Esophagus squamous epithelium (tissue), 5 donors: ENCODE data around the gene SAMD3. TPM values are rescaled to one million over a fixed set of nuclear protein-coding genes. Genes with fewer than 3 reads are reported as not detected.

Source experiments
- DNase-seq: peaks from one replicate; lab custom pipeline; 2025; lab: John Stamatoyannopoulos, UW
- H3K27ac ChIP-seq, 4 donors: fragments of 200-600 bp; sonication (generic); one replicate each; pipeline ENCODE4 v1.5.1; 2016 to 2019; ENCODE audit warnings: mild to moderate bottlenecking in 1 of 4
- H3K27me3 ChIP-seq, 4 donors: fragments of 200-600 bp; sonication (generic); 1 replicate in 3 of 4; 2 replicates in 1 of 4; pipeline versions ENCODE4 v1.5.1 to v1.6.0; 2017 to 2021; ENCODE audit warnings: antibody characterized with exemption in 1 of 4
- H3K36me3 ChIP-seq, 3 donors: fragments of 200-600 bp; sonication (generic); one replicate each; pipeline ENCODE4 v1.5.1; 2016 to 2019
- H3K4me1 ChIP-seq, 3 donors: fragments of 200-600 bp; sonication (generic); one replicate each; pipeline ENCODE4 v1.5.1; 2017 to 2019
- H3K4me3 ChIP-seq, 4 donors: fragments of 200-600 bp; sonication (generic); 1 replicate in 3 of 4; 2 replicates in 1 of 4; pipeline ENCODE4 v1.5.1; 2016 to 2019; ENCODE audit warnings: mild to moderate bottlenecking in 2 of 4, moderate library complexity in 1 of 4
- H3K9me3 ChIP-seq, 3 donors: fragments of 200-600 bp; sonication (generic); one replicate each; pipeline ENCODE4 v1.5.1; 2016 to 2019
- CTCF ChIP-seq, 6 experiments: fragments of 450-650 bp in 4 of 6; fragments of 200-600 bp in 2 of 6; sonication (generic) in 2 of 6; IDR thresholded peaks; one replicate each; pipeline ENCODE4 v1.5.1; 2016 to 2019; ENCODE audit warnings: antibody characterized with exemption in 6 of 6, mild to moderate bottlenecking in 4 of 6, moderate library complexity in 4 of 6
- POLR2A ChIP-seq, 4 donors: fragments of 450-650 bp; IDR thresholded peaks; one replicate each; pipeline ENCODE4 v1.6.1; 2017; ENCODE audit warnings: antibody characterized with exemption in 4 of 4, mild to moderate bottlenecking in 4 of 4, moderate library complexity in 3 of 4
- WGBS, 2 donors: methylation state at CpG; one replicate each; pipeline ENCODE4 v1.1.5; 2018; 5-methylcytosine and 5-hydroxymethylcytosine counted together
- intact Hi-C: fragments of 100-400 bp; cut with DNase I; formaldehyde crosslinking; loops from one replicate; pipeline ENCODE4 v1.15.0; 2022
- total RNA-seq, 4 donors: library from RNA; depleted of rRNA; stranded (reverse); fragments of >200 nt; gene quantifications; one replicate each; pipeline ENCODE4 v1.1.0, GENCODE V29; 2016
- donor health status: DM: yes; HTN: yes; CAD: no.

Gene SAMD3
- total RNA-seq, 4 donors from 2014 or later: 0.12 to 3.8 (median 0.67) TPM

- peaks cover 0 to 3% (median 0%) of the 10 kb centered on the region in 3 donors for H3K4me1 ChIP-seq
- no peak overlapping the region for H3K27ac ChIP-seq
- no peak for TF ChIP-seq POLR2A (IDR thresholded peaks at IDR 0.05)
- TF ChIP-seq CTCF (IDR thresholded peaks at IDR 0.05): no peak
- WGBS, 2 donors: 78 to 83% methylated on average over 8 of the region's 8 CpGs
- H3K27me3 ChIP-seq: no peaks in the 10 kb centered on the region
- no peaks in the 10 kb centered on the region for H3K36me3 ChIP-seq
- DNase-seq: no peak
- no peak overlapping the region for H3K4me3 ChIP-seq
- no peaks in the 10 kb centered on the region for H3K9me3 ChIP-seq
- intact Hi-C loops: no loop called here
These were observed 33.0 kb downstream of the SAMD3 start for GRCh38 chr6:130189531-130190397.

DNA sequence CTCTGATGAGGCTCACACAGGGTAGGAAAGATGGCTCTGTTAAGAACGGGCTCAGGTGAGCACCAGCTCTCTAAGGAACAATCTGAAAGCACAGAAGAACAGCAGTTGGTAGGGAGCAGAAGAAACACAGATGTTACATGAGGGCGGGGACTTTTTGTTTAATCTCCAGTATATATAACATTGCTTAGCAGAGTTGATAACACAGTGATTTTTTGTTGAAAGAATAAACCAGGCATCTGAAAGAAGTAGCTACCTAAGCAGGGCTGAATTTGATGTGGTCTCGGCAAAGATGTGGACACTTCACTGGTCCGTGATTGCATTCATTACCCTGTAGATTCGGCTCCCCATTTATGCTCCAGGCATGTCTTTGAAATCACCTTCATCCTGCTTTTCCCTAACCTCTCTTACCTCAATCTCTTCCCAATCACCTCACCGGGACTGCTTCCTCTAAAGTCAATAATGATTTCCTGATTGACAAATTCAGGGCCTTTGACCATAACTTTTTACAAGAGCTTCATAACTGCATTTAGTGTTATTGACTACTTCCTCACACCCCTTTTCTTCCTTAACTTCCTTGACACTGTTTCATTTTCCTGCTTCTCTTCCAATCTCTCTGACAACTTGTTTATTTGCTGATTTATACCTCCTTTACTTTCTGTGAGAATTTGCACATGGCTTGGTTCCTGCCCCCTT lies 34.4 kb downstream of the SAMD3 start:
- no peaks in the 10 kb centered on the region for H3K36me3 ChIP-seq
- H3K4me1 ChIP-seq: peaks cover 0 to 3% (median 0%) of the 10 kb centered on the region in 3 donors
- H3K9me3 ChIP-seq: no peaks in the 10 kb centered on the region
- H3K4me3 ChIP-seq: no peak overlapping the region
- WGBS, 2 donors: 84 to 86% methylated on average over 6 of the region's 6 CpGs
- no peak overlapping the region for H3K27ac ChIP-seq
- no peak for DNase-seq
- no peak for TF ChIP-seq CTCF (IDR thresholded peaks at IDR 0.05)
- TF ChIP-seq POLR2A (IDR thresholded peaks at IDR 0.05): no peak
- intact Hi-C loops: no loop called here
- no peaks in the 10 kb centered on the region for H3K27me3 ChIP-seq

DNA sequence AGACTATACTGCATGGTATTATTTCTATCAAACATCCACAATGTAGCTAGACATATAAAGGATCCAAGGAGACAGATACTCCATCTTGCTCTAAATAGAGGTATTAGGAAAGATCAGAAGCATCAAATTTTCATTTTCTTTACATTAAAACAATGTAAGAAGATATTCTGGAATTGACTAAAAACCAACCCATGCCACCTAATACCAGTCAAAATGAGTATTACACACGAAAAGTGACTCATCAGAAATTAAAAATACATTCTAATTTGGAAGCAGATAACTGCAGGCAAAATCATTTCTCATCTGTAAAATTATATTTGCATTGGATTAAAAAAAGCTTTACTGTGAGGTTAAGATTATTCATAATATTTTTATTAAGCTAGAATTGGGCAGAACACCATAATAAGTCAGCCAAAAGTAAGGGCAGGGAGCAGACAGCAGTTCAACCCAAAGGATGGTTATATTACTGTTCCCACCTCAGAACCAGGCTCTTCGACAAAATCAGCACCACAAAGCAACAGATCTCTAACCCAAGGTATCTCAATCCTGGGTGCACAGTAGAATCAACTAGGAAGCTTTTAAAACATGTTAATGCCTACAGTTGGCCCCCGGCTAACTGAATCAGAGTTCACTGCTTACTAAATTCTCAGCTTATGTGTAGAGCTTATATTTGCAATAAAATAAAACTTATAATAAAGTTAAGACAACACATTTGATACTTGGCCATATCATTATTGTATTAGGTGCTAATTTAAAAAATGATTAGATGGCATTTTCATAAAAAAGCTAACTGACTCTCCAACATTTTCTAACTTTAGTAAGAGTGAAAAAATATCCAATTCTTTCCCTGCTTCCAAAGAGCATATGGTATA lies 35.2 kb downstream of the SAMD3 start:
- intact Hi-C loops: no loop called here
- Histone ChIP-seq H3K4me3 (no peak overlapping the region), H3K27me3 (no peaks in the 10 kb centered on the region), H3K36me3 (no peaks in the 10 kb centered on the region), H3K27ac (no peak overlapping the region), H3K4me1 (peaks cover 0 to 3% (median 0%) of the 10 kb centered on the region in 3 donors), H3K9me3 (no peaks in the 10 kb centered on the region)
- DNase-seq: no peak
- TF ChIP-seq POLR2A (IDR thresholded peaks at IDR 0.05) (no peak), CTCF (IDR thresholded peaks at IDR 0.05) (no peak)
- WGBS, 2 donors: 51 to 62% methylated on average over 3 of the region's 3 CpGs

DNA sequence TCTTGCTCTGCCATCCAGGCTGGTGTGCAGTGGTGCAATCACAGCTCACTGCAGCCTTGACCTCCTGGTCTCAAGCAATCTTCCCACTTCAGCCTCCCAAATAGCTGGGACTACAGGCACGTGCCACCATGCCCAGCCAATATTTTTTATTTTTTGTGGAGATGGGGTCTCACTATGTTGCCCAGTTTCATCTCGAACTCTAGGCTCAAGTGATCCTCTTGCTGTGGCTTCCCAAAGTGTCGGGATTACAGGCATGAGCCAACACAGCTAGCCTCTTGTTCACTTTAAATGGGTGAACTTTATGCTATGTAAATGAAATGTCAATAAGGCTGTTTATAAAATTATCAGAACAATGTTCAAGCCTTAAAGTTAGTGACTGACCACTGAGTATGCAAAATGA lies 37.1 kb downstream of the SAMD3 start:
- intact Hi-C loops: no loop called here
- no peak for TF ChIP-seq CTCF (IDR thresholded peaks at IDR 0.05)
- no peak for TF ChIP-seq POLR2A (IDR thresholded peaks at IDR 0.05)
- no peaks in the 10 kb centered on the region for H3K27me3 ChIP-seq
- H3K4me1 ChIP-seq: peaks cover 0 to 3% (median 0%) of the 10 kb centered on the region in 3 donors
- H3K4me3 ChIP-seq: no peak overlapping the region
- DNase-seq: no peak
- H3K27ac ChIP-seq: no peak overlapping the region
- no peaks in the 10 kb centered on the region for H3K9me3 ChIP-seq
- WGBS, 2 donors: 95 to 97% methylated on average over 3 of the region's 3 CpGs
- no peaks in the 10 kb centered on the region for H3K36me3 ChIP-seq
